ENCODE data around the gene OR4N5.

Gene OR4N5, protein sequence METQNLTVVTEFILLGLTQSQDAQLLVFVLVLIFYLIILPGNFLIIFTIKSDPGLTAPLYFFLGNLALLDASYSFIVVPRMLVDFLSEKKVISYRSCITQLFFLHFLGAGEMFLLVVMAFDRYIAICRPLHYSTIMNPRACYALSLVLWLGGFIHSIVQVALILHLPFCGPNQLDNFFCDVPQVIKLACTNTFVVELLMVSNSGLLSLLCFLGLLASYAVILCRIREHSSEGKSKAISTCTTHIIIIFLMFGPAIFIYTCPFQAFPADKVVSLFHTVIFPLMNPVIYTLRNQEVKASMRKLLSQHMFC

DNA sequence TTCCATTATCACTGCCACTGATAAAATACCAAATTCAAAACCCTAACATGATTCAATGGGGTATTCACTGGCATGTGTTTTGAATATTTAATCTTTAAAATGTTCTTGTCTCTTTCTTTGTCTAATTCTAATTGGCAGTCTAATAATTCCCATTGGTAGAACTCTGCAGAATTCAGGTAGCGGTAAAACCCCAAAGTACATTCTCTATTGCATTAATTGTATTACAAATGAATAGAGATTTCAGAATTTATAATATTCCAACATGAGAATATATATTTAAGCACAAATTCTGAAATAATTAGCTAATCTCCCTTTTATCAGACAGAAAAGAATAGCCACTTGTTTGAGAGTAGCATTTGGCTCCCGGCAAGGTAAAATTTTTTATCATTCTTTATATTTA, at the start of gene OR4N5:
TSS of gene OR4N5 (plus strand) at position 301 of the 400 bp plus-strand sequence. CDS start 4,916 bp downstream, outside the sequence.
- TF ChIP-seq, protein P1, sequence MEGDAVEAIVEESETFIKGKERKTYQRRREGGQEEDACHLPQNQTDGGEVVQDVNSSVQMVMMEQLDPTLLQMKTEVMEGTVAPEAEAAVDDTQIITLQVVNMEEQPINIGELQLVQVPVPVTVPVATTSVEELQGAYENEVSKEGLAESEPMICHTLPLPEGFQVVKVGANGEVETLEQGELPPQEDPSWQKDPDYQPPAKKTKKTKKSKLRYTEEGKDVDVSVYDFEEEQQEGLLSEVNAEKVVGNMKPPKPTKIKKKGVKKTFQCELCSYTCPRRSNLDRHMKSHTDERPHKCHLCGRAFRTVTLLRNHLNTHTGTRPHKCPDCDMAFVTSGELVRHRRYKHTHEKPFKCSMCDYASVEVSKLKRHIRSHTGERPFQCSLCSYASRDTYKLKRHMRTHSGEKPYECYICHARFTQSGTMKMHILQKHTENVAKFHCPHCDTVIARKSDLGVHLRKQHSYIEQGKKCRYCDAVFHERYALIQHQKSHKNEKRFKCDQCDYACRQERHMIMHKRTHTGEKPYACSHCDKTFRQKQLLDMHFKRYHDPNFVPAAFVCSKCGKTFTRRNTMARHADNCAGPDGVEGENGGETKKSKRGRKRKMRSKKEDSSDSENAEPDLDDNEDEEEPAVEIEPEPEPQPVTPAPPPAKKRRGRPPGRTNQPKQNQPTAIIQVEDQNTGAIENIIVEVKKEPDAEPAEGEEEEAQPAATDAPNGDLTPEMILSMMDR (IDR thresholded peaks at IDR 0.05), result no peak

DNA sequence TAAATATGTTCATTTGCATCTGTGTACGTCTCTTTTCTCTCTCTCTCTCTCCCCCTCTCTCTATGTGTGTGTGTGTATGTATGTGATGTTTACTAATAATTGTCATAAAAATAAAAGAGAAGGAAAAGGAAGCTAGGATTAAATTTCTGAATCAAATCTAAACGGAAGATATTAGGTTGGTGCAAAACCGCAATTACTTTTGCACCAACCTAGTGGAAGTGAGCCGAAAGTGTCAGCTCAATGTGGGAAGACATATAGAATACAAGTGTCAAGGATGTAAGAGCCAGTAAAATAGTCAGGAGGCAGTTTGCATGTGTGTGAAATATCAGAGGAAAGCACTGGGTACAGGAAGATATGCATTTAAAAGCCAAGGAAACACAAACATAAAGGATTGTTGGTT, 46.6 kb upstream of the OR4N5 start:
- TF ChIP-seq, protein P1 (IDR thresholded peaks at IDR 0.05), result no peak

DNA sequence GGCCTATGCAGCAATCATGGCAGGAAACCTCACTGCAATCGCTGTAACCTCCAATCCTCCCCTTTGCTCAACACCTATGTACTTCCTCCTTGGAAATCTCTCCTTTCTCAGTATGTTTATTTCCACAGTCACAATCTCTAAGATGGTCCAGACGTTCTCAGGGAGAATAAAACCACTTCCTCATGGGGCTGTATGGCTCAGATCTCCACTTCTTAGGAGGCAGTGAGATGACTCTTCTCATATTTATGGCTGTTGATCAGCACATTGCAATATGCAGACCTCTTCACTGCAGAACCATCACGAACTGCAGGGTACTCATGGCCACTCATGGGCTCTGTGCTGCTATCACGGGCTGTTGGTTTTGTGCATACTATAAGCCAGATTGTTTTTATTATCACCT, 45.2 kb upstream of the OR4N5 start:
- TF ChIP-seq, protein P1 (IDR thresholded peaks at IDR 0.05), result no peak

DNA sequence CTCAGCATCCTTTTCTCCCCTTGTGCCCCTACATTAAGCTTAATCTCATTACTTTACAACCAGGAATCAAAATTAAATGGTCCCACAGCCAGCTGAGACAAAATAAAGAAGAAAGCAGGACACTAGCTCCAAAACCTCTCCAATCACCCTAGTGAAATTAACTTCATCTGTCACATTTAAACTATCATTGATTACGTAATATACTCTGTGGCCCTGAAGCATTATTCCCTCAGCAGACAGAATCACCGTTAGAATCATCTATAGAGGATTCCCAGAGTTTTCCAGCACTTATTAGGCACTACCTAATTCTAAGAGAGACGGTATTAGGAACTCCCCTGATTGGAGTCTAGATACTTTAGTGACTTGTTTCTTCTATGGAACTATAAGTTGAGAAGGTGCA, 28.2 kb upstream of the OR4N5 start, which contains the start of gene OR4K17:
TSS of gene OR4K17 (plus strand) at position 302 of the 400 bp plus-strand sequence. CDS start 6,761 bp downstream, outside the sequence.
- TF ChIP-seq, protein P1 (IDR thresholded peaks at IDR 0.05), result no peak

DNA sequence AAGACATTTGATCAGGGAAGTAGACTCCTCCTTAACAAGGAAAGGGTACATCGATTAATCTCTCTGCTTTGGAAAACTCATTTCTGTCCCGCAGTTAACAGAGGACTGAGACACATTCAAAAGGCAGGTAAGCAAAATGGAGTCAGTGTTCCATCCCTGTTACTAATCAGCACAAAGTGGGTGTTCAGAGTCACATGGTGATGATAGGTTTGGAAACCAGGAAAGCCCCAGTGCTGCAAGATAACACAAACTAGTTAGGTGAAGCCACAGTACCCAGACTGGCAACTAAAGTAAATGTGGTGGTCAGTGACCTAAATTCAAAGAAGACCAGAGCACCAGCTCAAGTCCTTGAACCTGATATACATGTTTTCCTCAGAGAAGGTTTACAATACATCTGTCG, 26.3 kb upstream of the OR4N5 start:
- TF ChIP-seq, protein P1 (IDR thresholded peaks at IDR 0.05), result no peak

DNA sequence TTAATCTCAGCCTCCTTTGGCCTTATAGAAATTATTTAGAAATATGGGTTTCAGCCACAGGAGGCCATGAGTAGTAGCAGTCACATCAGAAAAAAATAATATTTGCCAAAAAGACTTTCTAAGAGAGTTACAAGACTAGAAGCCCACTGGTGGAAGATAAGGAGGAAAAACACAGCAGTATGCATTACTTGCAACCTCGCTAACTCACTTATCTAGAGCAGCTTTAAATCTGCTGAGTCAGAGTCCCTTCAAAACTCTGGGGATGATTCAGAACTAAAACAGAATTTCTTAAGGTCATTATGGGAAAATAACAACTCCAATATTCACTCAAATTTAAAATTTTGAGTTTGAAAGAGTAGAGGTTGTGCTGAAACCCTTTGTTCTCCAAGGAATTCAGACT, 21.9 kb upstream of the OR4N5 start:
- TF ChIP-seq, protein P1 (IDR thresholded peaks at IDR 0.05), result no peak

DNA sequence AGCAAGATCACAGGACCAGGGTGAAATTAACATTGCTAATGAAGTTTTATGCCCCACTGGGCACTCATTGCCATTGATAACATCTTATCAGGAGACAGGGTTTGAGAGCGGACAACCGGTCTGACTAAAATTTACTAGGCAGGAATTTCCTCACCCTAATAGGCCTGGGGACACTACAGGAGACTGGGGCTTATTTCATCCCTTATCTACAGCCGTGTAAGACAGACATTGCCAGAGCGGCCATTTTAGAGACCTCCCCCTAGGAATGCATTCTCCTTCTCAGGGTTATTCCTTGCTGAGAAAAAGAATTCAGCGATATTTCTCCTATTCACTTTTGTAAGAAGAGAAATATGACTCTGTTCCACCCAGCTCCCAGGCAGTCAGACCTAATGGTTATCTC, 19.8 kb upstream of the OR4N5 start:
- TF ChIP-seq, protein P1 (IDR thresholded peaks at IDR 0.05), result no peak
